WTC11 (cell line): ENCODE results near the gene STN1. TPM values are rescaled to one million over a fixed set of nuclear protein-coding genes. Genes with fewer than 3 reads are reported as not detected.

Source experiments
- ATAC-seq: fragments of 200-7000 bp; cut with Tn5 transposase; 2 replicates; pipeline ENCODE4 v1.10.0; 2021; ENCODE audit warnings: mild to moderate bottlenecking, moderate library complexity
- CTCF ChIA-PET: fragments of 300-600 bp; sonication (Branson Sonifier 250); formaldehyde crosslinking; loops from one replicate; lab custom pipeline; 2021; ENCODE audit warnings: antibody characterized with exemption; lab: Charles Lee
- POLR2A ChIA-PET: fragments of 350-600 bp; sonication (Branson Sonifier 250); formaldehyde crosslinking; loops from one replicate; lab custom pipeline; 2021; ENCODE audit warnings: antibody characterized with exemption; lab: Charles Lee
- DNase-seq: peaks from one replicate; pipeline ENCODE4 v3.0.0; 2021; ENCODE audit warnings: low spot score
- H3K27ac Mint-ChIP-seq: 2 replicates; pipeline ENCODE4 v1.8.0; 2021; ENCODE audit warnings: mixed read lengths
- H3K27me3 Mint-ChIP-seq: 2 replicates; pipeline ENCODE4 v1.8.0; 2021; ENCODE audit warnings: low read depth, mild to moderate bottlenecking, moderate library complexity, mixed read lengths
- H3K36me3 Mint-ChIP-seq: 2 replicates; pipeline ENCODE4 v1.8.0; 2021; ENCODE audit warnings: mixed read lengths
- H3K4me1 Mint-ChIP-seq: 2 replicates; pipeline ENCODE4 v1.8.0; 2022; ENCODE audit warnings: mixed read lengths
- H3K4me3 Mint-ChIP-seq: 2 replicates; pipeline ENCODE4 v1.8.0; 2021; ENCODE audit warnings: mild to moderate bottlenecking, moderate library complexity, mixed read lengths
- H3K9me3 Mint-ChIP-seq: 2 replicates; pipeline ENCODE4 v1.8.0; 2021; ENCODE audit warnings: mixed read lengths
- ATF1 ChIP-seq: sonication (generic); formaldehyde crosslinking; IDR thresholded peaks from 2 replicates; pipeline ENCODE4 v1.8.1; 2023; ENCODE audit warnings: mild to moderate bottlenecking, moderate library complexity, missing genetic modification reagents
- ATF2 ChIP-seq: sonication (generic); formaldehyde crosslinking; IDR thresholded peaks from 2 replicates; pipeline ENCODE4 v1.8.1; 2022; ENCODE audit warnings: low read depth, missing genetic modification reagents, borderline replicate concordance
- ATF6 ChIP-seq: sonication (generic); formaldehyde crosslinking; IDR thresholded peaks from 2 replicates; pipeline ENCODE4 v1.8.1; 2023; ENCODE audit warnings: mild to moderate bottlenecking, missing genetic modification reagents
- CREB1 ChIP-seq: sonication (generic); formaldehyde crosslinking; IDR thresholded peaks from 2 replicates; pipeline ENCODE4 v1.8.0; 2023; ENCODE audit warnings: mild to moderate bottlenecking, missing genetic modification reagents
- CREM ChIP-seq: sonication (generic); formaldehyde crosslinking; IDR thresholded peaks from 2 replicates; pipeline ENCODE4 v1.8.1; 2022; ENCODE audit warnings: mild to moderate bottlenecking, missing genetic modification reagents, moderate library complexity
- E2F1 ChIP-seq: sonication (generic); formaldehyde crosslinking; IDR thresholded peaks from 2 replicates; pipeline ENCODE4 v1.8.0; 2022; ENCODE audit warnings: mild to moderate bottlenecking, missing genetic modification reagents
- EMX1 ChIP-seq: fragments of 250-450 bp; sonication (Bioruptor Pico); IDR thresholded peaks from 2 replicates; pipeline ENCODE4 v1.8.0; 2021; ENCODE audit warnings: mild to moderate bottlenecking
- FOXK1 ChIP-seq: sonication (generic); formaldehyde crosslinking; IDR thresholded peaks from 2 replicates; pipeline ENCODE4 v1.8.0; 2022; ENCODE audit warnings: mild to moderate bottlenecking, moderate library complexity, missing genetic modification reagents
- FOXP1 ChIP-seq: sonication (generic); formaldehyde crosslinking; IDR thresholded peaks from 2 replicates; pipeline ENCODE4 v1.8.0; 2022; ENCODE audit warnings: missing genetic modification reagents, mild to moderate bottlenecking, moderate library complexity, borderline replicate concordance
- GTF2I ChIP-seq: fragments of 250-450 bp; sonication (Bioruptor Pico); conservative IDR thresholded peaks from 2 replicates; pipeline ENCODE4 v1.4.0; 2021; ENCODE audit warnings: mild to moderate bottlenecking
- HMGXB4 ChIP-seq: sonication (generic); formaldehyde crosslinking; IDR thresholded peaks from 2 replicates; pipeline ENCODE4 v1.8.1; 2023; ENCODE audit warnings: mild to moderate bottlenecking, moderate library complexity, missing genetic modification reagents
- IRF1 ChIP-seq: sonication (generic); formaldehyde crosslinking; IDR thresholded peaks from 2 replicates; pipeline ENCODE4 v1.8.0; 2023; ENCODE audit warnings: missing genetic modification reagents
- JAZF1 ChIP-seq: fragments of 250-450 bp; sonication (Bioruptor Pico); IDR thresholded peaks from 2 replicates; pipeline ENCODE4 v1.9.0; 2021; ENCODE audit warnings: moderate library complexity, mild to moderate bottlenecking, inconsistent platforms
- MXD4 ChIP-seq: fragments of 250-450 bp; sonication (Bioruptor Pico); IDR thresholded peaks from 2 replicates; pipeline ENCODE4 v1.8.0; 2021; ENCODE audit warnings: mild to moderate bottlenecking, moderate library complexity, borderline replicate concordance
- NFYB ChIP-seq: sonication (generic); formaldehyde crosslinking; conservative IDR thresholded peaks from 2 replicates; pipeline ENCODE4 v1.8.0; 2022; ENCODE audit warnings: low read depth, missing genetic modification reagents
- NR3C1 ChIP-seq: sonication (generic); formaldehyde crosslinking; conservative IDR thresholded peaks from 2 replicates; pipeline ENCODE4 v1.8.1; 2023; ENCODE audit warnings: low read depth, mild to moderate bottlenecking, missing genetic modification reagents
- PRRX2 ChIP-seq: fragments of 250-450 bp; sonication (Bioruptor Pico); IDR thresholded peaks from 2 replicates; pipeline ENCODE4 v1.8.0; 2021; ENCODE audit warnings: mild to moderate bottlenecking
- RELA ChIP-seq: sonication (generic); formaldehyde crosslinking; IDR thresholded peaks from 2 replicates; pipeline ENCODE4 v1.8.1; 2022; ENCODE audit warnings: missing genetic modification reagents, mild to moderate bottlenecking, borderline replicate concordance
- SMAD4 ChIP-seq: sonication (generic); formaldehyde crosslinking; IDR thresholded peaks from 2 replicates; pipeline ENCODE4 v1.8.0; 2022; ENCODE audit warnings: mild to moderate bottlenecking, missing genetic modification reagents
- SP1 ChIP-seq: sonication (generic); formaldehyde crosslinking; conservative IDR thresholded peaks from 2 replicates; pipeline ENCODE4 v1.8.1; 2022; ENCODE audit warnings: missing genetic modification reagents
- TP53 ChIP-seq: sonication (generic); formaldehyde crosslinking; IDR thresholded peaks from 2 replicates; pipeline ENCODE4 v1.8.1; 2023; ENCODE audit warnings: mild to moderate bottlenecking, missing genetic modification reagents
- ZBTB21 ChIP-seq: sonication (generic); formaldehyde crosslinking; IDR thresholded peaks from 2 replicates; pipeline ENCODE4 v1.8.1; 2023; ENCODE audit warnings: mild to moderate bottlenecking, missing genetic modification reagents, borderline replicate concordance
- ZNF121 ChIP-seq: sonication (generic); formaldehyde crosslinking; IDR thresholded peaks from 2 replicates; pipeline ENCODE4 v1.8.0; 2023; ENCODE audit warnings: missing genetic modification reagents
- ZNF219 ChIP-seq: sonication (generic); formaldehyde crosslinking; IDR thresholded peaks from 2 replicates; pipeline ENCODE4 v1.8.0; 2023; ENCODE audit warnings: missing genetic modification reagents, mild to moderate bottlenecking, borderline replicate concordance
- ZNF232 ChIP-seq: sonication (generic); formaldehyde crosslinking; IDR thresholded peaks from 2 replicates; pipeline ENCODE4 v1.8.0; 2022; ENCODE audit warnings: mild to moderate bottlenecking, missing genetic modification reagents
- total RNA-seq: library from RNA; stranded (reverse); gene quantifications from 3 replicates; pipeline ENCODE4 v1.2.3, GENCODE V29; 2021

Gene STN1
- total RNA-seq, 1 experiment from 2014 or later = 13.9 TPM

- no peak for TF ChIP-seq ATF1 (CRISPR knock-in tag)
- TF ChIP-seq HMGXB4 (CRISPR knock-in tag) = no peak
Observed at GRCh38 chr10:103901299-103901698, 16.7 kb downstream of the STN1 start (continued).

- peaks cover 11% of the 10 kb centered on the region for H3K36me3 Mint-ChIP-seq
- CTCF ChIA-PET = interaction anchor here (0.6 to 3.3 kb wide), 5 partner anchors 9 to 657 kb away, joined by 3 to 11 read pairs (median 3); no protein-coding TSS in a partner anchor
- POLR2A ChIA-PET = no interaction called here
- no peak overlapping the region for H3K27ac Mint-ChIP-seq
- peaks cover 4% of the 10 kb centered on the region; the same call in 1 of the 2 replicates for H3K4me1 Mint-ChIP-seq
- TF ChIP-seq RELA (CRISPR knock-in tag) (no peak), ATF6 (CRISPR knock-in tag) (no peak), ZNF121 (CRISPR knock-in tag) (no peak), IRF1 (CRISPR knock-in tag) (no peak), FOXK1 (CRISPR knock-in tag) (no peak), NFYB (CRISPR knock-in tag) (no peak), ATF2 (no peak)
- H3K27me3 Mint-ChIP-seq = no peaks in the 10 kb centered on the region
- H3K9me3 Mint-ChIP-seq = no peaks in the 10 kb centered on the region
- ATAC-seq = no peak
- no peak overlapping the region for H3K4me3 Mint-ChIP-seq
- DNase-seq = no peak
Observed at GRCh38 chr10:103899312-103899711, 18.7 kb downstream of the STN1 start.

- Mint-ChIP-seq H3K4me1 (peaks cover 4% of the 10 kb centered on the region; the same call in 1 of the 2 replicates), H3K36me3 (peaks cover 8% of the 10 kb centered on the region), H3K27me3 (no peaks in the 10 kb centered on the region), H3K4me3 (no peak overlapping the region), H3K27ac (no peak overlapping the region), H3K9me3 (no peaks in the 10 kb centered on the region)
- POLR2A ChIA-PET = no interaction called here
- ATAC-seq (no peak), DNase-seq (no peak)
- CTCF ChIA-PET = interaction anchor here (1.1 to 3.3 kb wide), 2 partner anchors 8 to 9 kb away, joined by 6 to 11 read pairs; no protein-coding TSS in a partner anchor
- TF ChIP-seq PRRX2 (CRISPR knock-in tag) = no peak
- TF ChIP-seq GTF2I = no peak
- no peak for TF ChIP-seq E2F1
- TF ChIP-seq NR3C1 = no peak
- no peak for TF ChIP-seq ZNF219 (CRISPR knock-in tag)
- TF ChIP-seq CREM = no peak
- TF ChIP-seq TP53 = no peak
- no peak for TF ChIP-seq SMAD4 (CRISPR knock-in tag)
- TF ChIP-seq CREB1 (CRISPR knock-in tag) = no peak
- TF ChIP-seq EMX1 (CRISPR knock-in tag) = no peak
- TF ChIP-seq ATF2 = no peak
- TF ChIP-seq MXD4 = no peak
- TF ChIP-seq FOXP1 (CRISPR knock-in tag) = no peak
- no peak for TF ChIP-seq ZBTB21
- TF ChIP-seq SP1 (CRISPR knock-in tag) = no peak
- no peak for TF ChIP-seq ZNF232 (CRISPR knock-in tag)
- TF ChIP-seq JAZF1 (CRISPR knock-in tag) = no peak
Observed at GRCh38 chr10:103897241-103897774, 20.7 kb downstream of the STN1 start.
